Stimulated activated CD8-positive, alpha-beta memory T cell treated with anti-CD3 and anti-CD28 coated beads, Interleukin-2, amount 100 ng/mL, for 48 hours (primary cell): ENCODE results near the gene CAMTA1.

Source experiments
- DNase-seq, 2 donors: peaks; one replicate each; pipeline ENCODE4 v3.0.0-alpha.2; 2020; ENCODE audit warnings: low read depth in 2 of 2

Gene CAMTA1

GRCh38 chr1:7077136-7077535 is 291.9 kb downstream of the CAMTA1 start:
- no peak for DNase-seq

GRCh38 chr1:7077970-7078369 is 292.7 kb downstream of the CAMTA1 start:
- no peak for DNase-seq

- no peak for DNase-seq
Measured at GRCh38 chr1:7079637-7080036, 294.4 kb downstream of the CAMTA1 start.

GRCh38 chr1:7084232-7084894 is 299.1 kb downstream of the CAMTA1 start:
- no peak for DNase-seq

GRCh38 chr1:7085521-7085920 is 300.3 kb downstream of the CAMTA1 start:
- no peak for DNase-seq

- no peak for DNase-seq
Measured at GRCh38 chr1:7086106-7086505, 300.9 kb downstream of the CAMTA1 start.

GRCh38 chr1:7087888-7088287 is 302.6 kb downstream of the CAMTA1 start:
- no peak for DNase-seq

- no peak for DNase-seq
Measured at GRCh38 chr1:7089497-7089896, 304.2 kb downstream of the CAMTA1 start.

GRCh38 chr1:7093297-7093696 is 308.0 kb downstream of the CAMTA1 start:
- no peak for DNase-seq

GRCh38 chr1:7094086-7094485 is 308.8 kb downstream of the CAMTA1 start:
- no peak for DNase-seq

GRCh38 chr1:7094509-7094908 is 309.3 kb downstream of the CAMTA1 start:
- no peak for DNase-seq

- no peak for DNase-seq
Measured at GRCh38 chr1:7095343-7095964, 310.2 kb downstream of the CAMTA1 start.

- DNase-seq: no peak
Measured at GRCh38 chr1:7097938-7098592, 312.8 kb downstream of the CAMTA1 start.

GRCh38 chr1:7098641-7099040 is 313.4 kb downstream of the CAMTA1 start:
- DNase-seq: no peak

- no peak for DNase-seq
Measured at GRCh38 chr1:7100479-7100878, 315.2 kb downstream of the CAMTA1 start.

GRCh38 chr1:7101187-7101586 is 315.9 kb downstream of the CAMTA1 start:
- no peak for DNase-seq

GRCh38 chr1:7103361-7103782 is 318.1 kb downstream of the CAMTA1 start:
- DNase-seq: no peak

GRCh38 chr1:7103874-7104273 is 318.6 kb downstream of the CAMTA1 start:
- DNase-seq: no peak

GRCh38 chr1:7104339-7104738 is 319.1 kb downstream of the CAMTA1 start:
- no peak for DNase-seq

GRCh38 chr1:7105269-7105668 is 320.0 kb downstream of the CAMTA1 start:
- no peak for DNase-seq

GRCh38 chr1:7106442-7107108 is 321.3 kb downstream of the CAMTA1 start:
- no peak for DNase-seq

GRCh38 chr1:7107109-7107830 is 322.0 kb downstream of the CAMTA1 start:
- DNase-seq: no peak
